ENCODE results near the gene PRR35.

- TF ChIP-seq CTCF (IDR thresholded peaks at IDR 0.05; ENCODE audit: poor library complexity, severe bottlenecking) = no peak
- no peak for TF ChIP-seq EP300 (conservative IDR thresholded peaks at IDR 0.05; ENCODE audit: poor library complexity, severe bottlenecking)
- no peak for TF ChIP-seq MXI1 (conservative IDR thresholded peaks at IDR 0.05; ENCODE audit: poor library complexity, severe bottlenecking)
- no peak for TF ChIP-seq EZH2 (IDR thresholded peaks at IDR 0.05; ENCODE audit: borderline replicate concordance, insufficient read depth, low read length, poor library complexity, severe bottlenecking)
- TF ChIP-seq POLR2AphosphoS5 (IDR thresholded peaks at IDR 0.05) = no peak
Observed at GRCh38 chr16:512802-513201, 47.4 kb upstream of the PRR35 start.
